ENCODE results near the gene S1PR1.
A peak's percentile ranks its signal among the peaks of the same experiment; 100 is the strongest.
"Not testable (repeated sequence)": the region's sequence is repeated elsewhere in the genome, so short reads cannot be mapped to it uniquely, and the experiment has no call there.

The S1PR1 gene

GRCh38 chr1:101203820-101204540 is 32.8 kb upstream of the S1PR1 start:
- TF ChIP-seq, protein P1, sequence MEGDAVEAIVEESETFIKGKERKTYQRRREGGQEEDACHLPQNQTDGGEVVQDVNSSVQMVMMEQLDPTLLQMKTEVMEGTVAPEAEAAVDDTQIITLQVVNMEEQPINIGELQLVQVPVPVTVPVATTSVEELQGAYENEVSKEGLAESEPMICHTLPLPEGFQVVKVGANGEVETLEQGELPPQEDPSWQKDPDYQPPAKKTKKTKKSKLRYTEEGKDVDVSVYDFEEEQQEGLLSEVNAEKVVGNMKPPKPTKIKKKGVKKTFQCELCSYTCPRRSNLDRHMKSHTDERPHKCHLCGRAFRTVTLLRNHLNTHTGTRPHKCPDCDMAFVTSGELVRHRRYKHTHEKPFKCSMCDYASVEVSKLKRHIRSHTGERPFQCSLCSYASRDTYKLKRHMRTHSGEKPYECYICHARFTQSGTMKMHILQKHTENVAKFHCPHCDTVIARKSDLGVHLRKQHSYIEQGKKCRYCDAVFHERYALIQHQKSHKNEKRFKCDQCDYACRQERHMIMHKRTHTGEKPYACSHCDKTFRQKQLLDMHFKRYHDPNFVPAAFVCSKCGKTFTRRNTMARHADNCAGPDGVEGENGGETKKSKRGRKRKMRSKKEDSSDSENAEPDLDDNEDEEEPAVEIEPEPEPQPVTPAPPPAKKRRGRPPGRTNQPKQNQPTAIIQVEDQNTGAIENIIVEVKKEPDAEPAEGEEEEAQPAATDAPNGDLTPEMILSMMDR (IDR thresholded peaks at IDR 0.05; ENCODE audit: unreplicated experiment in 3 of 3) = no peak
- Mint-ChIP-seq H3K36me3 (ENCODE audit: low read depth) (no peaks in the 10 kb centered on the region), H3K4me1 (no peaks in the 10 kb centered on the region), H3K9me3 (no peaks in the 10 kb centered on the region), H3K27me3 (ENCODE audit: low read depth) (no peaks in the 10 kb centered on the region), H3K4me3 (no peak overlapping the region), H3K27ac (no peak overlapping the region)

GRCh38 chr1:101205457-101205856 is 31.4 kb upstream of the S1PR1 start:
- no peaks in the 10 kb centered on the region for H3K36me3 Mint-ChIP-seq (ENCODE audit: low read depth)
- H3K4me1 Mint-ChIP-seq = no peaks in the 10 kb centered on the region
- H3K4me3 Mint-ChIP-seq = no peak overlapping the region
- H3K9me3 Mint-ChIP-seq = no peaks in the 10 kb centered on the region
- no peaks in the 10 kb centered on the region for H3K27me3 Mint-ChIP-seq (ENCODE audit: low read depth)
- TF ChIP-seq, protein P1 (IDR thresholded peaks at IDR 0.05; ENCODE audit: unreplicated experiment in 3 of 3) = no peak
- no peak overlapping the region for H3K27ac Mint-ChIP-seq

DNA sequence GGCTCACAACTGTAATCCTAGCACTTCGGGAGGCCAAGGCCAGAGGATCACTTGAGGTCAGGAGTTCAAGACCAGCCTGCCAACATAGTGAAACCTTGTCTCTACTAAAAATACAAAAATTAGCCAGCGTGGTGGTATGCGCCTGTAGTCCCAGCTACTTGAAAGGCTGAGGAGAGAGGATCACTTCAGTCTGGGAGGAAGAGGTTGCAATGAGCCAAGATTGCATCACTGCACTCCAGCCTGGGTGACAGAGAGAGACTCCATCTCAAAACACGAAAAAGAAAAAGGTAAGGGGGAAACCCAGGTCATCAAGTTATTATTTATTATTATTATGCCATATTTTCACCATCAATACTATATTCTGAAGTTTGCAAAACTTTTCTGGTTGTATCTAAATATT is 30.7 kb upstream of the S1PR1 start:
- not testable (repeated sequence) for H3K4me3 Mint-ChIP-seq; H3K27ac Mint-ChIP-seq; H3K27me3 Mint-ChIP-seq (ENCODE audit: low read depth); H3K4me1 Mint-ChIP-seq; H3K36me3 Mint-ChIP-seq (ENCODE audit: low read depth); H3K9me3 Mint-ChIP-seq

- H3K4me1 Mint-ChIP-seq; H3K36me3 Mint-ChIP-seq (ENCODE audit: low read depth); H3K9me3 Mint-ChIP-seq; H3K27me3 Mint-ChIP-seq (ENCODE audit: low read depth); H3K4me3 Mint-ChIP-seq; H3K27ac Mint-ChIP-seq: not testable (repeated sequence)
These were observed 29.5 kb upstream of the S1PR1 start for GRCh38 chr1:101207271-101207670.

GRCh38 chr1:101207891-101208290 is 28.9 kb upstream of the S1PR1 start:
- Mint-ChIP-seq H3K9me3 (no peaks in the 10 kb centered on the region), H3K27me3 (ENCODE audit: low read depth) (no peaks in the 10 kb centered on the region), H3K4me3 (no peak overlapping the region), H3K36me3 (ENCODE audit: low read depth) (no peaks in the 10 kb centered on the region), H3K4me1 (no peaks in the 10 kb centered on the region), H3K27ac (no peak overlapping the region)
- TF ChIP-seq, protein P1 (IDR thresholded peaks at IDR 0.05; ENCODE audit: unreplicated experiment in 3 of 3) = no peak

DNA sequence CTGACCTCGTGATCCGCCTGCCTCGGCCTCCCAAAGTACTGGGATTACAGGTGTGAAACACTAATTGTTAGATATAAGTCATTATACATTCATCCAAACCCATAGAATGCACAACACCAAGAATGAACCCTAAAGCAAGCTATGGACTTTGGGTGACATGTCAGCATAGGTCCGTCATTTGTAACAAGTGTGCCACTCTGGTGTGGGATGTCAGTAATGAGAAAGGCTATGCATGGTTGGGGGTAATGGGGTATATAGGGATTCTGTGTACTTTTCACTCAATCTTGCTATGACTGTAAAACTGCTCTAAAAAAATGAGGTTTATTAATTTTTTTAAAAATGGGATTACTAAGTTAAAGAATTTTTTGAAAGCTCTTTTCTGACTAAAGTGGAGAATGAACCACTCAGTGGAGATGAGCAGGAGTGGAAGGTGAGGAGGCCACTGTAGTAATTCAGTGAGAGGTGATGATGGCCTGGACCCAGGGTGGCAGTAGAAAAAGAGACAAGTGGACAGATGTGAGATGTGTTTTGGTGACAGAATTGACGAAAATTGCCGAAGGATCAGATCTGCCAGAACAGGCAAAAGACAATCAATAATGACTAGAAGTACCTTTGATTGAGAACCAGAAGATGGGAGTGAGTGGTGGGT is 21.3 kb upstream of the S1PR1 start:
- TF ChIP-seq, protein P1 (IDR thresholded peaks at IDR 0.05; ENCODE audit: unreplicated experiment in 3 of 3) = no peak
- Mint-ChIP-seq H3K4me1 (no peaks in the 10 kb centered on the region), H3K4me3 (no peak overlapping the region), H3K27ac (peak overlapping the region in 1 of 3 experiments; percentile 1), H3K27me3 (ENCODE audit: low read depth) (peaks cover 4% of the 10 kb centered on the region), H3K9me3 (no peaks in the 10 kb centered on the region), H3K36me3 (ENCODE audit: low read depth) (no peaks in the 10 kb centered on the region)

- peaks cover 4% of the 10 kb centered on the region for H3K27me3 Mint-ChIP-seq (ENCODE audit: low read depth)
- H3K27ac Mint-ChIP-seq = peak overlapping the region in 1 of 3 experiments; percentile 73
- H3K36me3 Mint-ChIP-seq (ENCODE audit: low read depth) = no peaks in the 10 kb centered on the region
- TF ChIP-seq, protein P1 (IDR thresholded peaks at IDR 0.05; ENCODE audit: unreplicated experiment in 3 of 3) = no peak
- H3K9me3 Mint-ChIP-seq = no peaks in the 10 kb centered on the region
- no peaks in the 10 kb centered on the region for H3K4me1 Mint-ChIP-seq
- H3K4me3 Mint-ChIP-seq = no peak overlapping the region
These were observed 20.2 kb upstream of the S1PR1 start for GRCh38 chr1:101216623-101217022.

Measured in nephron (organoid).